ENCODE measurements around the gene SLC25A18. TPM values are rescaled to one million over a fixed set of nuclear protein-coding genes. Genes with fewer than 3 reads are reported as not detected.

Gene SLC25A18
- total and polyA plus RNA-seq, 2 of the 4 experiments (the other 2 are of a cell fraction): 0.05 TPM; not detected in 1

DNA sequence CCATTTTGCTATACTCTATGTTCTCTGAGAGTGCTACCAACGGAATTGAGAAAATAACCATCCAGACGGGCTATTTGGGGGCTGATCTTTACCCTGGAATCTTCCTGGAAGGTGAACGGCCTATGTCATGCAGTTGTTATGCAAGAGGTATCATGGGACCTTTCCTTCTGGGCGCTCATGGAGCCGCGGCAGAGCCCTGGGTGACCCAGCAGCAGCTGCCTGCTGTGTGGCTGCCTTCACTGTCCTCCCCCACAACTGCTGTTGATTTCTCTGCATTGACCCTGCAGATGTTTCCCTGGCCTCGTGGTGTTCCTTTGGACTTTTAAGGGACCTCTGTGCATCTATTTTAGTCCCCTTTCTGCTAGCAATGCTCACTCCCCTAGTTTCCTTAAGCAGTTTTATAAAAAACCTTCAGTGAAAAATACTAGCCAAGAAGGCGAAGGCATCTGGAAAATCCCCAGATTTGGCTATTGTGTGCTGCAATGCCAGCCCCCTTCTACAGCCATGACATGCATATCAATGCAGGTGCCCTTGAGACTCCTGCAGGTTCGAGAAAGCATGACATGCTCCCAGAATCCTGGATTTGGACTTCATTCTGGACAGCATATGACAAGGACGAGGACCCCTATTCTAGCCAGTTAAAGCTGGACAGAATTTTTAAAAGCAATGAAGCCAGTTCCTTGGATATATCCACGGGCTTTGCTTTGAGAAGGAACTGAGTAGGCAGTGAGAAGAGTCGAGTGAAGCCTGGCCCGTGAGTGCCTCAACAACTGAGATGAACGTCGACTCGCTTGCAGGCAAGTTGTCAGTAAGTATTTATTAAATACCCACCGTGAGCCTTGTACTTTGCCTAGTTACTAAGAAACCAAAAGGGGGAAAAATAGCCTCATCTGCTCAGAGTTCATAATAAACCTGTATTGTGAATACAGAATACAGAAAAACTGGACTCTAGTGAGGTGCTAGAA lies at the start of gene SLC25A18 (continued):
- TF ChIP-seq, protein P1, sequence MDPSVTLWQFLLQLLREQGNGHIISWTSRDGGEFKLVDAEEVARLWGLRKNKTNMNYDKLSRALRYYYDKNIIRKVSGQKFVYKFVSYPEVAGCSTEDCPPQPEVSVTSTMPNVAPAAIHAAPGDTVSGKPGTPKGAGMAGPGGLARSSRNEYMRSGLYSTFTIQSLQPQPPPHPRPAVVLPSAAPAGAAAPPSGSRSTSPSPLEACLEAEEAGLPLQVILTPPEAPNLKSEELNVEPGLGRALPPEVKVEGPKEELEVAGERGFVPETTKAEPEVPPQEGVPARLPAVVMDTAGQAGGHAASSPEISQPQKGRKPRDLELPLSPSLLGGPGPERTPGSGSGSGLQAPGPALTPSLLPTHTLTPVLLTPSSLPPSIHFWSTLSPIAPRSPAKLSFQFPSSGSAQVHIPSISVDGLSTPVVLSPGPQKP (IDR thresholded peaks at IDR 0.05; ENCODE audit: borderline replicate concordance, low read depth, low read length): no peak
- TF ChIP-seq CHD1 (IDR thresholded peaks at IDR 0.05; ENCODE audit: low read depth, low read length) (no peak), RCOR1 (IDR thresholded peaks at IDR 0.05; ENCODE audit: insufficient replicate concordance, low read length) (no peak), MAZ (IDR thresholded peaks at IDR 0.05; ENCODE audit: borderline replicate concordance, low read depth, low read length) (no peak)

All from IMR-90 (cell line).